PC-3 (cell line): ENCODE results near the gene HECW1.

ENCODE experiments used
- EZH2phosphoT487 ChIP-seq: fragments of 300-600 bp; sonication (generic); IDR thresholded peaks from 2 replicates; pipeline ENCODE4 v1.6.1; 2018; ENCODE audit warnings: mild to moderate bottlenecking, antibody characterized with exemption, low read length, borderline replicate concordance
- TF ChIP-seq, protein P1 (sequence below): fragments of 300-600 bp; sonication (generic); conservative IDR thresholded peaks from 2 replicates; pipeline ENCODE4 v1.5.1; 2017; ENCODE audit warnings: antibody characterized with exemption, low read depth, mild to moderate bottlenecking, low read length

DNA sequence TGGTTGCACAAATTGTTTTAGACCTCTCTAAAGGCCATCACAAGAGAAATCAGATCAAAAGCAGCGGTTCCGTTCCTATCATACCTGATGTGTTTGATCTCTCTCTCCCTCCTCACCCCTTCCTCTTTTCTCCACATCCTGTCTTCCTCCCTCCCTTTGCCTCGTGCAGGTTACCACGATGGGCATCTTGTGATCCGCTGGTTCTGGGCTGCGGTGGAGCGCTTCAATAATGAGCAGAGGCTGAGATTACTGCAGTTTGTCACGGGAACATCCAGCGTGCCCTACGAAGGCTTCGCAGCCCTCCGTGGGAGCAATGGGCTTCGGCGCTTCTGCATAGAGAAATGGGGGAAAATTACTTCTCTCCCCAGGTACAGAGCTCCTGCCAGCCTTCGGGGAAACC, 442.0 kb downstream of the HECW1 start:
- TF ChIP-seq, protein P1, sequence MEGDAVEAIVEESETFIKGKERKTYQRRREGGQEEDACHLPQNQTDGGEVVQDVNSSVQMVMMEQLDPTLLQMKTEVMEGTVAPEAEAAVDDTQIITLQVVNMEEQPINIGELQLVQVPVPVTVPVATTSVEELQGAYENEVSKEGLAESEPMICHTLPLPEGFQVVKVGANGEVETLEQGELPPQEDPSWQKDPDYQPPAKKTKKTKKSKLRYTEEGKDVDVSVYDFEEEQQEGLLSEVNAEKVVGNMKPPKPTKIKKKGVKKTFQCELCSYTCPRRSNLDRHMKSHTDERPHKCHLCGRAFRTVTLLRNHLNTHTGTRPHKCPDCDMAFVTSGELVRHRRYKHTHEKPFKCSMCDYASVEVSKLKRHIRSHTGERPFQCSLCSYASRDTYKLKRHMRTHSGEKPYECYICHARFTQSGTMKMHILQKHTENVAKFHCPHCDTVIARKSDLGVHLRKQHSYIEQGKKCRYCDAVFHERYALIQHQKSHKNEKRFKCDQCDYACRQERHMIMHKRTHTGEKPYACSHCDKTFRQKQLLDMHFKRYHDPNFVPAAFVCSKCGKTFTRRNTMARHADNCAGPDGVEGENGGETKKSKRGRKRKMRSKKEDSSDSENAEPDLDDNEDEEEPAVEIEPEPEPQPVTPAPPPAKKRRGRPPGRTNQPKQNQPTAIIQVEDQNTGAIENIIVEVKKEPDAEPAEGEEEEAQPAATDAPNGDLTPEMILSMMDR: no peak
- TF ChIP-seq EZH2phosphoT487: no peak
